Activated CD4-positive, alpha-beta memory T cell treated with anti-CD3 and anti-CD28 coated beads for 36 hours (primary cell): ENCODE data around the gene MERTK. TPM values are rescaled to one million over a fixed set of nuclear protein-coding genes. Genes with fewer than 3 reads are reported as not detected.

Experiments
- CTCF ChIA-PET: fragments of 350-600 bp; sonication (Branson Sonifier 250); formaldehyde crosslinking; loops from one replicate; lab custom pipeline; 2021; ENCODE audit warnings: antibody characterized with exemption, inconsistent platforms; lab: Charles Lee
- POLR2A ChIA-PET: fragments of 350-600 bp; sonication (Branson Sonifier 250); formaldehyde crosslinking; loops from one replicate; lab custom pipeline; 2021; ENCODE audit warnings: antibody characterized with exemption; lab: Charles Lee
- DNase-seq: peaks from one replicate; pipeline ENCODE4 v3.0.0-alpha.2; 2020
- H3K27ac Mint-ChIP-seq: one replicate; pipeline ENCODE4 v1.8.0; 2021; ENCODE audit warnings: mixed read lengths
- H3K27me3 Mint-ChIP-seq: one replicate; pipeline ENCODE4 v1.8.0; 2021; ENCODE audit warnings: mixed read lengths
- H3K36me3 Mint-ChIP-seq: one replicate; pipeline ENCODE4 v1.8.0; 2021; ENCODE audit warnings: mixed read lengths
- H3K4me1 Mint-ChIP-seq: one replicate; pipeline ENCODE4 v1.8.0; 2021; ENCODE audit warnings: low read depth, mixed read lengths
- H3K4me3 Mint-ChIP-seq: one replicate; pipeline ENCODE4 v1.8.0; 2021; ENCODE audit warnings: mild to moderate bottlenecking, mixed read lengths
- H3K9me3 Mint-ChIP-seq: one replicate; pipeline ENCODE4 v1.8.0; 2021; ENCODE audit warnings: mixed read lengths
- intact Hi-C: fragments of 100-400 bp; cut with micrococcal nuclease; formaldehyde crosslinking; loops from one replicate; pipeline ENCODE4 v1.15.1; 2023
- total RNA-seq, 2 experiments: library from RNA; stranded (reverse); gene quantifications; one replicate each; pipeline ENCODE4 v1.2.3, GENCODE V29; 2021

The MERTK gene
- total RNA-seq, 2 experiments from 2014 or later: 1.0 to 1.2 TPM

GRCh38 chr2:112045446-112046014 is 147.1 kb downstream of the MERTK start:
- DNase-seq: no peak
- CTCF ChIA-PET: interaction anchor here (1.1 to 2.8 kb wide), 3 partner anchors 145 to 158 kb away, joined by 5 to 14 read pairs (median 6); no protein-coding TSS in a partner anchor
- peaks cover 3% of the 10 kb centered on the region for H3K4me1 Mint-ChIP-seq
- no peak overlapping the region for H3K4me3 Mint-ChIP-seq
- peaks cover 2% of the 10 kb centered on the region for H3K9me3 Mint-ChIP-seq
- no peaks in the 10 kb centered on the region for H3K36me3 Mint-ChIP-seq
- H3K27ac Mint-ChIP-seq: no peak overlapping the region
- POLR2A ChIA-PET: no interaction called here
- peaks cover 4% of the 10 kb centered on the region for H3K27me3 Mint-ChIP-seq
- intact Hi-C loops: loop anchor here (5.0 kb wide), 1 partner anchor 387 kb away; the partner anchor contains the start of gene RGPD8

DNA sequence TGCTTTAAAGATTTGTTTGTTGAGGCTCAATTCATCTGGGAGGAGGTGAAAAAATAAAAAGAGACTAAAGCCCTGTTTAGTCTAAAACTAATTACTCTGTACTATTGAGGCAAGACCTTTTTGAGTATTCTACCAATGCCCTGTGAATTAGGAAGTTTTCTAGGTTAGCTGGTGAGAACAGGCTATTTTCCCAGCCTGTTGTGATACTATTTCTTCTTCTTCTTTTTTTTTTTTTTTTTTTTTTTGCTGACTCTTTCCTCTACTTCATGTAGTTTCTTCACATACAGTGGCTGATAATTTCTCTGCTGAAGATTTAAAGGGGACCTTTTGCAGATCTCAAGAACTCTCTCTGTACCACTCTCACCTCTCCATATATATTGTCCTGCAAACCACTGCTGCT is 147.8 kb downstream of the MERTK start:
- ChIA-PET CTCF (interaction anchor here (2.8 to 7.0 kb wide), 2 partner anchors 146 to 159 kb away, joined by 14 to 64 read pairs; no protein-coding TSS in a partner anchor), POLR2A (no interaction called here)
- Mint-ChIP-seq H3K27me3 (peaks cover 4% of the 10 kb centered on the region), H3K27ac (no peak overlapping the region), H3K4me1 (peaks cover 3% of the 10 kb centered on the region), H3K9me3 (peaks cover 2% of the 10 kb centered on the region), H3K4me3 (no peak overlapping the region), H3K36me3 (no peaks in the 10 kb centered on the region)
- DNase-seq: no peak
- intact Hi-C loops: loop anchor here (5.0 kb wide), 1 partner anchor 386 kb away; the partner anchor contains the start of gene RGPD8

GRCh38 chr2:112047537-112048235 is 149.3 kb downstream of the MERTK start:
- H3K4me1 Mint-ChIP-seq: peaks cover 3% of the 10 kb centered on the region
- POLR2A ChIA-PET: no interaction called here
- peaks cover 2% of the 10 kb centered on the region for H3K9me3 Mint-ChIP-seq
- H3K27ac Mint-ChIP-seq: no peak overlapping the region
- DNase-seq: no peak
- CTCF ChIA-PET: interaction anchor here (1.6 to 7.0 kb wide), 6 partner anchors 147 to 164 kb away, joined by 6 to 64 read pairs (median 9); partner anchors contain the start of gene ANAPC1
- no peak overlapping the region for H3K4me3 Mint-ChIP-seq
- intact Hi-C loops: loop anchor here (5.0 kb wide), 1 partner anchor 385 kb away; the partner anchor contains the start of gene RGPD8
- no peaks in the 10 kb centered on the region for H3K36me3 Mint-ChIP-seq
- peaks cover 4% of the 10 kb centered on the region for H3K27me3 Mint-ChIP-seq

DNA sequence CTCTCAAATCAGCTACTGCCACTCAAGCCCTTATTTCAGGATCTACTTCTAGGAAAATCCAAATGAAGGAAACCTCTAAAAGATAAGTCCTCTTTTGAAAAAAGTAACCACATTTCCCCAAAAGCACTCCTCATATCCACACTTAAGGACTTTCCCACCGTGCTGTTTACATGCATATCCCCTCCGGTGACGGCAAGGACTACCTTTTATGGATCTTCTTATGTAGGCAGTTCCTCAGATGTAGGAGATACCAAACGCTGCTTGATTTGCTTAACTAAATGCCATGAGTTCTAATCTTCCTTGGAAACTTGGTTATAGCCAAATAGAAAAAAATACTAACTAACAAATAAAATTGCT is 149.8 kb downstream of the MERTK start:
- no peak for DNase-seq
- H3K4me3 Mint-ChIP-seq: no peak overlapping the region
- CTCF ChIA-PET: interaction anchor here (1.6 to 7.0 kb wide), 6 partner anchors 148 to 164 kb away, joined by 6 to 64 read pairs (median 9); partner anchors contain the start of gene ANAPC1
- H3K9me3 Mint-ChIP-seq: peaks cover 2% of the 10 kb centered on the region
- no peaks in the 10 kb centered on the region for H3K36me3 Mint-ChIP-seq
- H3K27me3 Mint-ChIP-seq: peaks cover 4% of the 10 kb centered on the region
- H3K4me1 Mint-ChIP-seq: peaks cover 3% of the 10 kb centered on the region
- intact Hi-C loops: loop anchor here (5.0 kb wide), 1 partner anchor 384 kb away; the partner anchor contains the start of gene RGPD8
- POLR2A ChIA-PET: no interaction called here
- H3K27ac Mint-ChIP-seq: no peak overlapping the region

GRCh38 chr2:112048887-112049286 is 150.5 kb downstream of the MERTK start:
- Mint-ChIP-seq H3K36me3 (no peaks in the 10 kb centered on the region), H3K4me3 (no peak overlapping the region), H3K9me3 (peaks cover 2% of the 10 kb centered on the region), H3K27me3 (peaks cover 4% of the 10 kb centered on the region), H3K4me1 (peaks cover 10% of the 10 kb centered on the region), H3K27ac (no peak overlapping the region)
- DNase-seq: no peak
- intact Hi-C loops: loop anchor here (1.0 to 5.0 kb wide), 3 partner anchors 96 to 383 kb away; partner anchors contain the start of genes ANAPC1 and RGPD8
- POLR2A ChIA-PET: interaction anchor here (0.5 kb wide), 1 partner anchor 159 kb away, joined by 3 read pairs; no protein-coding TSS in a partner anchor
- CTCF ChIA-PET: interaction anchor here (0.6 to 7.0 kb wide), 7 partner anchors 143 to 165 kb away, joined by 3 to 64 read pairs (median 4); partner anchors contain the start of gene ANAPC1

DNA sequence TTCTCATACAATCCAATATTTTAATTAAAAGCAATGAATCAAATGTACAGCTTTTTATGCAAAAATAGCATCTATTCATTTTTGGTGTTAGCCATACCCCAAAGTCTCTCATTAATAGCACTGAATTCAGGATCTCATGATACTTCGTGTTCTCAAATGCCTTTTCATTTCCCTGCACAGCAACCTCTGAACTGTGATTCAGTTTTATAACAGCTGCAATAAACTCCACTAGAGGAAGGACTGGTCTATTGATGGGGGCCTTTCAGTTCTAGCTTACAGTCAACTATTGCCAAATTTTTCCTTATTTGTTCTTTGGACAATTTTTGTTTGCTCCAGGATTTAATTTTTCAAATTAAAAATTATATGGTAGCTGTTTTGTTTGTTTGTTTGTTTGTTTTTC is 151.9 kb downstream of the MERTK start:
- Mint-ChIP-seq H3K4me3 (no peak overlapping the region), H3K4me1 (peaks cover 11% of the 10 kb centered on the region), H3K36me3 (no peaks in the 10 kb centered on the region), H3K9me3 (peaks cover 2% of the 10 kb centered on the region), H3K27ac (no peak overlapping the region), H3K27me3 (peaks cover 4% of the 10 kb centered on the region)
- intact Hi-C loops: no loop called here
- ChIA-PET POLR2A (no interaction called here), CTCF (interaction anchor here (0.6 to 7.0 kb wide), 8 partner anchors 72 to 204 kb away, joined by 3 to 64 read pairs (median 4); partner anchors contain the start of gene ZC3H8)
- DNase-seq: no peak

DNA sequence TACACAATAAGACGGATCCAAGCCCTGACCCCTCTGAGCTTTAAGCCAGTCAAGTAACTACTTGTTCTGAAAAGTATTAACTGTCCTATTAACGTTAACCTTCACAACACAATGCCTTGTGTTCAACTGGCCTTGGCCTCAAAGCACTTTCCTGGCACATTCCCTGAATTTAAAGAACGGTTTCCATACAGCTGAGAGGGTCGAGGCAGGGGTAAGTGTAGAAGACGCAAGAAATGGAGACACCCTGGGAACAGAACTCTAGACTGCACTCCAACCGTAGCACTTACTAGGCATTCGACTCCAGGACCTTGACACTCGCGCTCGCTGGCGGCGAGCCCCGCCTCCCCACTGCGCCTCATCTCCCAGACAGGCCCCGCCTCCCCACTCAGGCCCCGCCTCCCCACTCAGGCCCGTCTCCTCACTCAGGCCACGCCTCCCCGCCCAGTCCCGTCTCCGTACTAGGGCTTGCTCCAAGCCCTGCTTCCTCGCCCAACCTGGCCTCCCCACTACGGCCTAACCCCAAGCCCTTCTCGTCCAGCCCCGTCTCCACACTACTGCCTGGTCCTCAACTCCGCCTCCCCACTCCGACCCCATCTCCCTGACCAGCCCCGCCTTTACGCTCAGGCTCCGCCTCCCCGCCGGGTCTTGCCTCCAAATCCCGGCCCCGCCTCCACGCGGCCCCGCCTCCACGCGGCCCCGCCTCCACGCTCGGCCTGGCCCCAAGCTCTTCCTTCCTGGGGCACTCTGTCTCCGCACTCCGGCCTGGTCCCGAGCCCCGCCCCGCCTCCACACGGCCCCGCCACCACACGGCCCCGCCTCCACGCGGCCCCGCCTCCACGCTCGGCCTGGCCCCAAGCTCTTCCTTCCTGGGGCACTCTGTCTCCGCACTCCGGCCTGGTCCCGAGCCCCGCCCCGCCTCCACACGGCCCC is 155.8 kb downstream of the MERTK start:
- Mint-ChIP-seq H3K9me3 (no peaks in the 10 kb centered on the region), H3K36me3 (peaks cover 1% of the 10 kb centered on the region), H3K4me1 (peaks cover 38% of the 10 kb centered on the region), H3K27ac (peak overlapping the region; percentile 98), H3K4me3 (peak overlapping the region; percentile 96), H3K27me3 (no peaks in the 10 kb centered on the region)
- intact Hi-C loops: loop anchor here (2.0 kb wide), 3 partner anchors 135 to 489 kb away; partner anchors contain the start of genes POLR1B and ZC3H8
- POLR2A ChIA-PET: interaction anchor here (0.5 to 1.6 kb wide), 5 partner anchors 10 to 170 kb away, joined by 3 to 7 read pairs (median 4); partner anchors contain the start of gene ANAPC1
- DNase-seq: peak; percentile 98
- CTCF ChIA-PET: interaction anchor here (0.7 to 1.5 kb wide), 4 partner anchors 156 to 171 kb away, joined by 3 to 11 read pairs (median 6); no protein-coding TSS in a partner anchor

- H3K4me1 Mint-ChIP-seq: peaks cover 39% of the 10 kb centered on the region
- CTCF ChIA-PET: interaction anchor here (0.7 to 1.5 kb wide), 2 partner anchors 157 to 167 kb away, joined by 4 to 11 read pairs; no protein-coding TSS in a partner anchor
These were observed 156.7 kb downstream of the MERTK start, which contains the start of gene TMEM87B for GRCh38 chr2:112054847-112055729. Gene TMEM87B, plus strand, starts transcription at chr2:112055269. Its CDS starts 323 bp downstream, at chr2:112055592.

DNA sequence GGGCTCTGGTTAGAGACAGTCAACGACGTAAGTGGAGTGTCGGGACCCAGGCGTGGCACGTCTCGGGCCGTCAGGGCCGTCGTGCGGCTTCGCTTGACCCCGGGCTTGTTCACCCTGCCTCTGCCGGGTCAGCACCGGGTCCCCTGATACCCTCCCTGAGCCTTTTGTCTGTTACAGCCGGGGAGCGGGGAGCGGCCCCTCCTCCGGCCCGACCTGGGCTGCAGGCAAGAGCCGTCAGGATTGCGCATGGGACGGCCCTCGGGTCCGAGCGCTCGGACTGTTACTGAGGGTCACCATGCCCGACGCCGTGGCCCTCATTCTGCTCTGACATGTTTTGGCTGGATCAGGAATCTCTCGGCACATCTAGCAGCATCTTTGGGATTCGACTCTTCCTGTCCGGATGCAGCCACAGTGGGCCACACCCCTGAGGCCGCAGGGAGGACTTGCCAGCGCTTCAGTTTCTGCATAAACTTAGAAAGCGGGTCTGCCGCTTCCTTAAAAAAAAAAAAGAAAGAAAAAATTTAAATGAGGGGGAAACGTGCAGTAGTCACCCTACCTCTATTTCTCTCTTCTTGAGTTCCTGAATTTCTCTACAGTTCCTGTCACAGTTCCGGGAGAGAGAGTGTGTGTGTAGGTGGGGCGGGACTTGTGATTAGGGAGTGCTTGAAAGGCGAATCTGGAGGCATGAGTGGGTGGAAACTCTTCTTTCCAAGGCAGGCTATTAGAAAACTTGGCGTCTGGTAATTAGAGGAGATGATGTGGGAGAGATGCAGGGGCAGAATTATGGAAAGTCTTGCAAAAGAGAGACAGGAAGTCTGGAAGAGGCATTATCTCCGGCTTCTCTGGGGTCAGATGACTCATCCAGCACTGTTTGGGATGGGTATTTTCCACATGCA is 157.6 kb downstream of the MERTK start:
- Mint-ChIP-seq H3K4me1 (peaks cover 39% of the 10 kb centered on the region), H3K27me3 (no peaks in the 10 kb centered on the region), H3K36me3 (peaks cover 7% of the 10 kb centered on the region), H3K27ac (peak overlapping the region; percentile 90), H3K4me3 (peak overlapping the region; percentile 81), H3K9me3 (no peaks in the 10 kb centered on the region)
- POLR2A ChIA-PET: interaction anchor here (0.7 to 1.6 kb wide), 4 partner anchors 8 to 172 kb away, joined by 3 to 7 read pairs (median 5); partner anchors contain the start of gene ANAPC1
- intact Hi-C loops: loop anchor here (1.0 to 5.0 kb wide), 6 partner anchors 133 to 591 kb away; partner anchors contain the start of genes POLR1B, SLC20A1, ZC3H6 and ZC3H8
- DNase-seq: peak; percentile 54
- CTCF ChIA-PET: interaction anchor here (1.5 kb wide), 1 partner anchor 168 kb away, joined by 11 read pairs; no protein-coding TSS in a partner anchor

More at GRCh38 chr2:112054847-112055729, 156.7 kb downstream of the MERTK start, which contains the start of gene TMEM87B:
- no peaks in the 10 kb centered on the region for H3K27me3 Mint-ChIP-seq
- peak within 1 kb of the TSS; percentile 96 for H3K4me3 Mint-ChIP-seq
- intact Hi-C loops: loop anchor here (1.0 to 5.0 kb wide), 6 partner anchors 134 to 592 kb away; partner anchors contain the start of genes POLR1B, SLC20A1, ZC3H6 and ZC3H8
- H3K9me3 Mint-ChIP-seq: no peaks in the 10 kb centered on the region
- H3K27ac Mint-ChIP-seq: peak within 1 kb of the TSS; percentile 98
- peaks cover 7% of the 10 kb centered on the region for H3K36me3 Mint-ChIP-seq
- POLR2A ChIA-PET: interaction anchor here (0.5 to 1.6 kb wide), 6 partner anchors 9 to 171 kb away, joined by 3 to 7 read pairs (median 4); partner anchors contain the start of gene ANAPC1
- DNase-seq: peak; percentile 99
